Measurements from ENCODE around the gene RBM33.
A peak's percentile ranks its signal among the peaks of the same experiment; 100 is the strongest.

- TF ChIP-seq TAF1 (IDR thresholded peaks at IDR 0.05; ENCODE audit: borderline replicate concordance, low read depth, low read length) (no peak), CTCF (IDR thresholded peaks at IDR 0.05 in 2 of 3, conservative IDR thresholded peaks at IDR 0.05 in 1 of 3; ENCODE audit: control insufficient read depth in 2 of 3, extremely low read depth in 1 of 3, insufficient read depth in 1 of 3, low read depth in 3 of 3, low read length in 3 of 3) (peak; percentile 16 to 27 (median 23); a peak in 2 of 6 replicates), NRF1 (conservative IDR thresholded peaks at IDR 0.05; ENCODE audit: low read depth, low read length) (no peak), POLR2A (IDR thresholded peaks at IDR 0.05; ENCODE audit: low read depth, low read length) (no peak), NFYB (IDR thresholded peaks at IDR 0.05; ENCODE audit: insufficient read depth, low read depth, low read length) (no peak), JUND (IDR thresholded peaks at IDR 0.05; ENCODE audit: low read depth, low read length) (no peak), MTA2 (IDR thresholded peaks at IDR 0.05; ENCODE audit: low read depth) (peak; percentile 42), MYC (IDR thresholded peaks at IDR 0.05; ENCODE audit: insufficient read depth, insufficient read length, insufficient replicate concordance, low read length, severe bottlenecking) (no peak), EZH2 (IDR thresholded peaks at IDR 0.05; ENCODE audit: borderline replicate concordance, control insufficient read depth, low read depth, low read length) (no peak), EGR1 (IDR thresholded peaks at IDR 0.05; ENCODE audit: borderline replicate concordance in 1 of 2, low read depth in 2 of 2, low read length in 2 of 2) (no peak), NFIC (IDR thresholded peaks at IDR 0.05; ENCODE audit: low read depth, low read length) (peak; percentile 62; the same call in 1 of the 2 replicates), ZBTB11 (CRISPR knock-in tag; IDR thresholded peaks at IDR 0.05) (no peak), BACH1 (IDR thresholded peaks at IDR 0.05; ENCODE audit: borderline replicate concordance) (no peak), MXI1 (IDR thresholded peaks at IDR 0.05; ENCODE audit: low read depth, low read length) (no peak)
Measured at GRCh38 chr7:155724327-155725005, 80.0 kb downstream of the RBM33 start.
